ENCODE measurements around the gene LMAN2L.

LMAN2L gene

GRCh38 chr2:96760036-96760985, 20.4 kb upstream of the LMAN2L start, which contains the start of gene CNNM4:
TSS of gene CNNM4 (plus strand) at chr2:96760902. CDS start at chr2:96761000, 98 bp downstream.
- DNase-seq: peak; percentile 84

DNA sequence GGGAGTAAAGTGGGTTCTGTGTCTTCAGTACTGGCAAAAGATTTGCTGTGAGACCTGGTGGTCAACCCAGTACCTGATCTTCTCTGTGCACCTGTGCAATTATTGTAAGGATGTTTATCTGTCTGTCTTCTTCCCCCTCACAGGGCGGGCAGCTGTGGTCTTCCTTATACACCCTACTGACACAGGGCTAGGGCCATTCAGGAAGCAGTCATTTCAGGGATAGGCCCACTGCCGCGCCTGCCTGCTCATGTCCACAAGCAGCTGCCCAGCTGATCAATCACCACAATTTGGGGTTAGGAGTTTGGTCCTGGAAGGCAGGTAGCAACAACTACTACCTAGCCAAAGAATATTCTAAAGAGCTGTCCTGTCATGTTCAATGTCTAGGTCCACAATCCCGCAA, 19.7 kb upstream of the LMAN2L start:
- no peak for DNase-seq

- DNase-seq: no peak
Measured at GRCh38 chr2:96758987-96759386, 19.1 kb upstream of the LMAN2L start.

DNA sequence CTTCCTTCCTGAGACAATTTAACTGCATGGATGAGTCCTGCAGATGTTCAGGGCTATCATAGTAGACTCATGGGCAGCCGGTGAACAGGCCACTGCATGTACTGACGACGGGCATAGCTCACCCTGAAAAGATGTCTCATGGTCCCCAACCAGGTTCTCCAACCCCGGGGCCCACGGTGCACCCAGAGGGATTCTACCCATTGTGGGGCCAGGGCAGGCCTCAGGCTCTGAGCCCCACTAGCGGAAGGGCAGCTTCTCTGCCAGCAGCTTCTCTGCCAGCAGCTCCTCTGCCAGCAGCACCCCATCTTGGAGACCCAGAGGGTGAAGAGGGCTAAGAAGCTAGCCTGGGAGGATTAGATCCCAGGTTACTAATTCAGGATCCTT, 17.6 kb upstream of the LMAN2L start:
- DNase-seq: no peak

DNA sequence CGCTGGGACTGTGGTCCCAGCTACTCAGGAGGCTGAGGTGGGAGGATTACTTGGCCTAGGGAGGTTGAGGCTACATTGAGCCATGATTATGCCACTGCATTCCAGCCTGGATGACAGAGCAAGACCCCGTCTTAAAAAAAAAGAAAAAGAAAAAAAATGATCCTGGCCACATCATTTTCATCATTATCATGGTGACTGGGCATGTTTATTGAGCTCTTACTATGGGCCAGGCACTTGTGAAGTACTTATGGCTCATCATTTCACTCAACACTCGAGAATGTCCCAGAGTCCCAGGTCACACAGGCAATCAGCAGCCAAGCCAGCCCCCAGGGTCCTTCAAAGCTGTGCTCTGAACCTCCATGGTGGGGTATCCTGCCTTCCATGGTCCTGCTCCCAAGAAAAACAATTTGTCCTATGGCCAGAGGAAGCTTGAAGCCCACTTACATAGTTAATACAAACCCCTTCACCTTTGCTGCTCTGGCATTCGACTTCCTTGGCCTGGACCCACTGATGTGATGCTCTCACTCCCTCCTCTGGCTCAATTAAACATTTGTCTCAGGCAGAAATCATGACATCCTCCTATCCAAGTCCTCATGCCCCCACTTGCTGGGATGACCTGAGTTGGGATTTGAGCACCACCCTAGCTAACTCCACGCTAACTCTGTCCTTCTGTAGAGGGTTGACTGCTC, 17.1 kb upstream of the LMAN2L start:
- no peak for DNase-seq

- DNase-seq: no peak
Measured at GRCh38 chr2:96754317-96754716, 14.5 kb upstream of the LMAN2L start.

DNA sequence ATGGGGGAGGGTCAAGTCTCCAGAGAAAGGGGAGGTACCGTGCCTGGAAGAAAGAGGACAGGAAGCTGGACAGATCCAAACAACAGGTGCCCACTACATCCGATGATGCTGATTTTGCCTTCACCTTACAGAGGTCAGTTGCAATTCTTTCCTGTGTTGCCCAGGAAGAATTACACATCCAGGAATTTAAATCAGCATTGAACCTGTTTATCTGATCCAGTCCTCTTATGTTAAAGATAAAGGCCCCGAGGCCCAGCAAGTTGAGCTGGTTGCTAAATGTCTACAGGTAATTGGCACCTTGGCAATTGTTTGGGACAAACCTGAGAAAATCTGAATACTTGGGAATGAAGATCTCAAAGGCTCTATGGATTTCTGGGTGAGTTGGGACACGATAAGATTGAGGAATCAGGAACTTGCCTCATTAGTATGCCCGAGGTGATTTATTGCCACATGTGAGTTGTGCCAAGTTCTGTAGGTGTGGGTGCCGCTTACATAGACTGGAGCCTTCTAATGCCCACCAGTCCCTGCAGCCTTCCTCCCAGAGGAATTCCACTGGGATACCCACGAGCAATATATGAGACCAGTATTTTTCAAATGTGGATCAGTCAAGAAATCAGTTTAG, 13.9 kb upstream of the LMAN2L start:
- DNase-seq: no peak

- no peak for DNase-seq
Measured at GRCh38 chr2:96751800-96752199, 11.9 kb upstream of the LMAN2L start.

DNA sequence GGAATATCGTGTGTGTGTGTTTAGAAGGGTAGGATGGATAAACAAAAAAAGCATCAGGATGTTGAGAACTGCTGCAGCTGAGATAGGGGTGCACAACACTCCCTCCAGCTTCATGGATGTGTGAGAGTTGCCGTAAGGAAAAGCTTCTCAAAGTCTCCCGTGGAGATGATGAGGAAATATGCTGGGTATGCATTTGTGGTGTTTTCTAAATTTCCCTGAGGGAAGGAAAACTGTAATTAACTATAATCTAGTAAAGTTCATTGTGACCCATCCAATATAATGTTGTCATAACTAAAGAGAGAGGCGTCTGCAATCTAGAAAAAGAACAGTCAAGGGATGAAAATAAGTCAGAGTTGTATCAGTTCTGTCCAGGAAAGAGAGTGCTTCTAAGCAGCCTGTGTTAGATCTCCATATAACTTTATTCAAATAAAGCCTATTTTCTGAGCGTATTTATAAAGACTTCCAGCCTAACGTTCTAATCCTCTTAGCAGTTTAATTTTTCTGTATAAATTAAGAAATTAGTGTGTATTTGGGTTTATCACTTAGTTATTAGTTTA, 7.3 kb upstream of the LMAN2L start:
- DNase-seq: no peak

GRCh38 chr2:96739076-96739632, 710 bp downstream of the LMAN2L start:
- DNase-seq: no peak

GRCh38 chr2:96737831-96738230, 2.0 kb downstream of the LMAN2L start:
- no peak for DNase-seq

GRCh38 chr2:96737251-96737650, 2.6 kb downstream of the LMAN2L start:
- no peak for DNase-seq

- no peak for DNase-seq
Measured at GRCh38 chr2:96734880-96735583, 4.8 kb downstream of the LMAN2L start.

DNA sequence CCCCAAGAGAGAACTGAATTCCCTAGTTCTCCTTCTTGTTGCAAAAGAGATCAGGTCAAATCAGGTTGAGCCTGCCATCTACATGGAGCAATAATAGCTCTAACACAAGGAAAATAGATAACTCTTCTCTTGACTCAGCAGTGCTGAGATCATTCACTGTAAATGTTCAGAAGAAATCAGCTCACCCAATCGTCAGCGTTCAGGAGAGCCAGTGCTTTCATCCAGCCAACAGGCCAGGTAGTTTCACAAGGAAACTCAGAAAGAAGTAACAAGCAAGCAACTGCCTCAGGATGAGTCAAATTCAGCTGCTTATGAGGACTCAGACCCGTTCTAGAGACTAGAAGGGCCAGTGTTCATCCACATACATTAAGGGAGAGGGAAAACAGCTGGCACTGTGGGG, 5.9 kb downstream of the LMAN2L start:
- DNase-seq: no peak

- no peak for DNase-seq
Measured at GRCh38 chr2:96730212-96730611, 9.7 kb downstream of the LMAN2L start.

- DNase-seq: no peak
Measured at GRCh38 chr2:96729748-96730147, 10.1 kb downstream of the LMAN2L start.

DNA sequence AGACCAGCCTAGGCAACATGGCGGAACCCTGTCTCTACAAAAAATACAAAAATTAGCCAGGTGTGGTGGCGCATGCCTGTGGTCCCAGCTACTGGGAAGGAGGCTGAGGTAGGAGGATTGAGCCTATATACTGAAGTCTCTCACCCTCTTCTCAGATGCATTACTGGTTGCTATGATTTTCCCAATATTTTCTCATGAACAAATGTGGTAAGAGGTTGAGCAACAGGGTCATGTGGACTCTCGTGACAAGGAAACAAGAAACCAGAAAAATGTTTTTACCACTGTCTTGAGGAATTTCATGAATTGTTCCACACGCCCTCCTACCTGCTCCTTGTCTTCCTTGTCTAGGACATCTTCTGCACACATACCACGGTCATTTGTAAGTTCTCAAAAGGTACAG, 12.4 kb downstream of the LMAN2L start:
- no peak for DNase-seq

DNA sequence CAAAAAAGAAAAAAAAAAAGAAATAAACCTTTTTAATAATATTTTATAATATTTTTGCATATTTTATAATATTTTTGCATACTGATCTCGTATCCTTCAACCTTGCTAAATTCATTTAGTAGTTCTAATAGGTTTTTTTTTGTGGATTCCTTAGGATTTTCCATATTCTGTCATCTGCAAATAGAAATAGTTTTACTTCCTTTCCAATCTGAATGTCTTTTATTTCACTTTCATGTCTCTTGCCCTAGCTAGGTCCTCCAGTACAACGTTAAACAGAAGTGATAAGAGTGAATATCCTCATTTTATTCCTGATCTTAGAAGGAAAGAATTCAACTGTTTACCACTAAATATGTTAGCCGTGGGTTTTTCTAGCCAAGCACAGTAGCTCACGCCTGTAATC, 13.7 kb downstream of the LMAN2L start:
- no peak for DNase-seq

DNA sequence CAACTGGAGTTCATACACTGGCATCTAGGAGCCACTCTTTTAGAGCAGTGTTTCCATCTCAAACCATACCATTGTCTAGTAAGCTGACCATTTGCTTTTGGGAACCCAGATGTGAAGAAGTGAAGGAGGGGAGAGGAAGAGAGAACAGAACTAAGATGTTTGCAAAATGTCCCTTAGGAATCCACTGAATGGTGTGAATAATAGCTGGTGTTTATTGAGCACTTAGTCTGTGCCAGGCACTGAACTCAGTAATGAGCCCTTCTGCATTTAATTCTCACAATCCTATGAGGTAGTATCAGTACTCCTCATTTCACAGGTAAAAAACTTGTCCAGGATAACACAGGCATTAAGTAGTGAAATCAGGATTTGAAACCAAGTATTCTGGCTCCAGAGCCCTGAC, 23.5 kb downstream of the LMAN2L start:
- DNase-seq: no peak

- no peak for DNase-seq
Measured at GRCh38 chr2:96715658-96716057, 24.2 kb downstream of the LMAN2L start.

DNA sequence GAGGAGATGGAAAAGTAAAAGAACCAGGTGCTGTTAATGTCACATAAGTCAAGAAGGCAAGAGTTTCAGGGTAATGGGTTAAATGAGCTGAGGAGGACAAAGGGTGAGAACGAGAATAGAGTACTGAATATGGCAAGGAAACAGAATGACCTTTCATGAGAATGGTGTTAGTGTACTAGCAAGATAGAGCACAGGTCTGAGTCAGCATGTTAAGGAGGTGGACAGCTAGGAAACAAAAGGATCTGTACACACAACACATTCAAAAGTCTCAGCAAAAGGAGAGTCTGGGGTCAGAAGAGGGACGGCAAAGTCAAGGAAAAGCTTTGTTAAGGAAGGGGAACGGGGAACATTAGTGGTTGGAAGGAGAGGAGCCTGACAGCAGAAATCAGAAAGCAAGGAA, 28.9 kb downstream of the LMAN2L start:
- no peak for DNase-seq

DNA sequence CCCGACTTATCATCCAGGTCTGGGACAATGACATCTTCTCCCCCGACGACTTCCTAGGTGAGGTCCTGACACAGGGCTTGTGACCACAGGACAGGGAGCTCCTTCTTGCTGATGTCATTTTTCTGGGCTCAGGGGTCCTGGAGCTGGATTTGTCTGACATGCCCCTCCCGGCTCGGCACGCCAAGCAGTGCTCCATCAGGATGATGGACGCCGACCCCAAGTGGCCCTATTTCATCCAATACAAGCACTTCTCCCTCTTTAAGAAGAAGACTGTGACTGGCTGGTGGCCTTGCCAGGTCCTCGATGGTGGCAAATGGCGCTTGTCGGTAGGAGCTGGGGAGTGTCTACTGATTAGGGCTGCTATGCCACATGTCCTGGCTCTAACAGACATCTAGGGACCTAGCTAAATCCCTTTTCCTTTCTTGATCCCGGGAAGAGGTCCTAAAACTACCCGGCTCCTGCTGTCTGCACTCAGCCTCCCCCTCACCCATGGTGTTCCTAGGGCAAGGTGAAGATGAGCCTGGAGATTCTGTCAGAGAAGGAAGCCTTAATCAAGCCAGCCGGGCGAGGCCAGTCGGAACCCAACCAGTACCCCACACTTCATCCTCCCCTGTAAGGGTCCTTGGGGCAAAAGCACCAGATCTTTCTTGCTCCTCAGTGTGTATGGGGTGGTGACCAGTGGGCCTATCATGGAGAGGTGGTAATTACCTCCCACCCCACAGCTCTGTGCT, 36.7 kb downstream of the LMAN2L start:
- DNase-seq: no peak
